ENCODE data around the gene TPSAB1.

DNA sequence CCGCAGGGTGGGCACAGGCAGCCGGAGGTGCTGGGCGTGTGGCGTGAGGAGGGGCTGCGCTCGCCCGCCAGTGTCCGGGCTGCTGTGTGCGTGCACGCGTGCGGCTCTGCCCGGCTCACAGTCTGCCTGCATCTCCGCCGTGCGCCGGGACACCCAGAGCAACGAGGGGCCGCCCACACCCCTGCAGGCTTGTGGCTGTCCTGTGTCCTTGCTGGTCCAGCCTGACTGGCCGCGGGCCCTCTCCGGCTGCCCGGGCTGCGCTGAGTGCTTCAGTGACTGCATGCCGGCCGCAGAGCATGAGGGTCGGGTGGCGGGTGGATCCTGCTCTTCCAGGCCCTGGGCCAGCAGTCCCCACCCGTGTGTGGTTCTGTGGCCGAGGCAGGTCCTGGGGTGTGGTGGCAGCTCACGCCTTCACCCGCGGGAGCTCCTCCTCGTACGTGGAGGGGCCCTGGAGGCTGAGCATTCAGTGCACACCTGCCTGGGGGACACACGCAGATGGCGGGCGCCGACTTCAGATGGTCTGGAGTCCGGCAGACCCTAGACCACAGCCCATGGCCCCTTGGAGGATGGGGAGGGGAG is 27.8 kb upstream of the TPSAB1 start:
- TF ChIP-seq CTCF (IDR thresholded peaks at IDR 0.05) (no peak), POLR2A (IDR thresholded peaks at IDR 0.05) (no peak), EP300 (IDR thresholded peaks at IDR 0.05) (no peak)
